Brain microvascular endothelial cell (primary cell): ENCODE measurements around the gene GNAZ.

Experiments used
- DNase-seq: peaks from one replicate; pipeline ENCODE4 v3.0.0-alpha.2; 2020
- H3K27ac ChIP-seq: fragments of 250-450 bp; sonication (Bioruptor Pico); 2 replicates; pipeline ENCODE4 v1.5.1; 2020; ENCODE audit warnings: mild to moderate bottlenecking, moderate library complexity
- H3K27me3 ChIP-seq: fragments of 250-450 bp; sonication (Bioruptor Pico); replicated peaks from 2 replicates; pipeline ENCODE4 v1.5.1; 2020; ENCODE audit warnings: mild to moderate bottlenecking
- H3K36me3 ChIP-seq: fragments of 250-450 bp; sonication (Bioruptor Pico); replicated peaks from 2 replicates; pipeline ENCODE4 v1.5.1; 2020; ENCODE audit warnings: mild to moderate bottlenecking
- H3K4me3 ChIP-seq: 2 replicates; pipeline ENCODE4 v1.5.1; 2011; ENCODE audit warnings: low read depth, mild to moderate bottlenecking, control low read depth, low read length, moderate library complexity
- CTCF ChIP-seq: IDR thresholded peaks from 2 replicates; pipeline ENCODE4 v1.5.1; 2011; ENCODE audit warnings: low read depth, mild to moderate bottlenecking, moderate library complexity, low read length, control low read depth, inconsistent platforms; ENCODE audit errors: missing control alignments
- in situ Hi-C: cut with HindIII; loops from 2 replicates; pipeline ENCODE4 v1.10.0; 2017; ENCODE audit warnings: low sequenced_read_pairs, low pct_ligation_motif_present

Gene GNAZ

DNA sequence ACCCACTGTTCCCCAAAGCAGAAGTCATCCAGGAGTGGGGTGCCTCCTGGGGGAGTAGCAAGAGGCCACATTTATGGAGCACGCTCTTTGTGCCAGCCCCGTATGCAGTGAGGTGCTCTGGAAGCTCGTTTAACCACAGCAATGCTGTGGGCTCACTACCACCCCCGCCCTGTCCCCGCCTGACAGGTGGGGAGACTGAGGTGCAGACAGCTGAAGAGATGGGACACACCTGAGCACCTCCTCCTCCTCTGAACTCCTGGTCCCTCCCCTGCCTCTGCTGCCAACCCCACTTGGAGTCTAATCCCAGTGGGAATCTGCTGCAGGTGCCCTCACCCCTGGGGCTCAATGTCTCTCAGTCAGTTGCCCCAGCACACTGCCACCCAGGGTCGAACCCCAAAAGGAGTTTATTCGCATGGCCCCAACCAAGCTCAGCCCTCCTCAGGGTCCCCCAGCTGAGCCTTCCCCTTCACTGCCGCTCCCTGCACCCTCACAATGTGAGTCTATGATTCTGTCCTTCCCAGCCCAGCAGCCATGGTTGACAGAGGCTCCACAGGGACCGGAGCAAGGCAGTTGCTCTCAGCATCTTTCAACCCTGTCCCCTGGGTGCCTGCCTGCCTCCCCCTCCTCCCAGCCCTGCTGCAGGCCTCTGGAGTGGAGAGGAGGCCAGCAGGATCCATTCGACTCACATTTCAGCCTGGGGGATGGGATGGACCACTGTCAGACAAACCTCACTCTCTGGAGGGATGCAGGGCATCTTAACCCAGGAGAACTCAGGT is 96.7 kb downstream of the GNAZ start:
- Histone ChIP-seq H3K4me3 (no peak overlapping the region), H3K36me3 (no peaks in the 10 kb centered on the region), H3K27me3 (peaks cover 35% of the 10 kb centered on the region), H3K27ac (no peak overlapping the region)
- in situ Hi-C loops = no loop called here
- no peak for TF ChIP-seq CTCF
- no peak for DNase-seq

- Histone ChIP-seq H3K36me3 (no peaks in the 10 kb centered on the region), H3K4me3 (no peak overlapping the region), H3K27me3 (peaks cover 35% of the 10 kb centered on the region), H3K27ac (no peak overlapping the region)
- no peak for DNase-seq
- no peak for TF ChIP-seq CTCF
- in situ Hi-C loops = no loop called here
Observed at GRCh38 chr22:23168391-23169042, 98.2 kb downstream of the GNAZ start.

GRCh38 chr22:23169043-23169406 is 98.7 kb downstream of the GNAZ start:
- H3K27me3 ChIP-seq = peaks cover 36% of the 10 kb centered on the region
- no peaks in the 10 kb centered on the region for H3K36me3 ChIP-seq
- TF ChIP-seq CTCF = no peak
- no peak for DNase-seq
- H3K27ac ChIP-seq = no peak overlapping the region
- in situ Hi-C loops = no loop called here
- H3K4me3 ChIP-seq = no peak overlapping the region
